Measurements from ENCODE around the gene PDCD6IP. TPM values are rescaled to one million over a fixed set of nuclear protein-coding genes. Genes with fewer than 3 reads are reported as not detected.

The PDCD6IP gene
- total and polyA plus RNA-seq, 2 experiments from 2014 or later: 45.1 to 185 TPM

- H3K79me2 ChIP-seq (replicated peaks; ENCODE audit: insufficient read depth): peaks cover 10% of the 10 kb centered on the region; the same call in 1 of the 2 replicates
- H3K4me1 ChIP-seq (ENCODE audit: insufficient read depth): peaks cover 16% of the 10 kb centered on the region
- H4K20me1 ChIP-seq (replicated peaks; ENCODE audit: insufficient read depth): no peaks in the 10 kb centered on the region; the same call in 1 of the 2 replicates
- no peak for ATAC-seq
- no peaks in the 10 kb centered on the region for H3K27me3 ChIP-seq (ENCODE audit: insufficient read depth)
- Mint-ChIP-seq H3K9me3 (no peaks in the 10 kb centered on the region), H3K27ac (no peak overlapping the region), H3K4me1 (peaks cover 23% of the 10 kb centered on the region), H3K4me3 (no peak overlapping the region), H3K36me3 (ENCODE audit: low read depth) (peaks cover 27% of the 10 kb centered on the region), H3K27me3 (ENCODE audit: insufficient read depth, low read depth, poor library complexity) (peaks cover 2% of the 10 kb centered on the region)
- 0 out of 2 replicates have a peak, but pooled peaks cover 4% of the 10 kb centered on the region for H3K36me3 ChIP-seq (ENCODE audit: insufficient read depth)
- TF ChIP-seq EZH2phosphoT487 (IDR thresholded peaks at IDR 0.05; ENCODE audit: unreplicated experiment): no peak
- no peak for TF ChIP-seq JUNB (IDR thresholded peaks at IDR 0.05; ENCODE audit: unreplicated experiment)
- TF ChIP-seq POLR2AphosphoS5 (IDR thresholded peaks at IDR 0.05; ENCODE audit: low read depth): no peak
- no peak for TF ChIP-seq STAT1 (IDR thresholded peaks at IDR 0.05; ENCODE audit: unreplicated experiment)
- TF ChIP-seq NANOG (IDR thresholded peaks at IDR 0.05; ENCODE audit: borderline replicate concordance): no peak
- TF ChIP-seq REST (IDR thresholded peaks at IDR 0.05; ENCODE audit: unreplicated experiment): no peak
- TF ChIP-seq CREB1 (CRISPR knock-in tag; IDR thresholded peaks at IDR 0.05; ENCODE audit: low read depth): no peak
- TF ChIP-seq ETS1 (IDR thresholded peaks at IDR 0.05): no peak
- H3K27ac ChIP-seq (ENCODE audit: low read depth): no peak overlapping the region
- H3K9me2 ChIP-seq (ENCODE audit: insufficient read depth): no peaks in the 10 kb centered on the region
- no peak for DNase-seq (ENCODE audit: low spot score)
- H3K4me2 ChIP-seq: no peak overlapping the region
- no peaks in the 10 kb centered on the region for H3F3A ChIP-seq (replicated peaks; ENCODE audit: low read depth)
- H2AFZ ChIP-seq: no peak overlapping the region
- no peak overlapping the region for H3K4me3 ChIP-seq
These were observed 27.8 kb downstream of the PDCD6IP start for GRCh38 chr3:33826206-33826605.

- H4K20me1 ChIP-seq (replicated peaks; ENCODE audit: insufficient read depth): no peaks in the 10 kb centered on the region; the same call in 1 of the 2 replicates
- H3K36me3 Mint-ChIP-seq (ENCODE audit: low read depth): peaks cover 27% of the 10 kb centered on the region
- no peak overlapping the region for H3K27ac ChIP-seq (ENCODE audit: low read depth)
- H3K4me2 ChIP-seq: no peak overlapping the region
- H3F3A ChIP-seq (replicated peaks; ENCODE audit: low read depth): no peaks in the 10 kb centered on the region
- no peak overlapping the region for H2AFZ ChIP-seq
- H3K4me1 ChIP-seq (ENCODE audit: insufficient read depth): peaks cover 16% of the 10 kb centered on the region
- H3K4me3 Mint-ChIP-seq: no peak overlapping the region
- H3K4me1 Mint-ChIP-seq: peaks cover 18% of the 10 kb centered on the region
- H3K9me3 Mint-ChIP-seq: no peaks in the 10 kb centered on the region
- H3K27me3 Mint-ChIP-seq (ENCODE audit: insufficient read depth, low read depth, poor library complexity): peaks cover 2% of the 10 kb centered on the region
- H3K9me2 ChIP-seq (ENCODE audit: insufficient read depth): no peaks in the 10 kb centered on the region
- H3K27ac Mint-ChIP-seq: no peak overlapping the region
- H3K79me2 ChIP-seq (replicated peaks; ENCODE audit: insufficient read depth): peaks cover 10% of the 10 kb centered on the region; the same call in 1 of the 2 replicates
- 0 out of 2 replicates have a peak, but pooled peaks cover 4% of the 10 kb centered on the region for H3K36me3 ChIP-seq (ENCODE audit: insufficient read depth)
- DNase-seq (ENCODE audit: low spot score): no peak
- no peaks in the 10 kb centered on the region for H3K27me3 ChIP-seq (ENCODE audit: insufficient read depth)
- ATAC-seq: no peak
- H3K4me3 ChIP-seq: no peak overlapping the region
- TF ChIP-seq JUNB (IDR thresholded peaks at IDR 0.05; ENCODE audit: unreplicated experiment) (no peak), CTCF (conservative IDR thresholded peaks at IDR 0.05; ENCODE audit: low read depth in 2 of 2) (no peak), REST (IDR thresholded peaks at IDR 0.05; ENCODE audit: unreplicated experiment) (no peak)
These were observed 28.3 kb downstream of the PDCD6IP start for GRCh38 chr3:33826688-33827087.
